Dendritic cell treated with granulocyte-macrophage colony-stimulating factor and Interleukin-4, amounts not matched to agents 40 ng/mL and 50 ng/mL, for 4 days (primary cell): Measurements from ENCODE around the gene KLHL28.

Experiments
- H3K27ac Mint-ChIP-seq: one replicate; pipeline ENCODE4 v1.8.0; 2022; ENCODE audit warnings: mild to moderate bottlenecking, mixed read lengths
- H3K27me3 Mint-ChIP-seq: one replicate; pipeline ENCODE4 v1.8.0; 2022; ENCODE audit warnings: mild to moderate bottlenecking, mixed read lengths
- H3K36me3 Mint-ChIP-seq: one replicate; pipeline ENCODE4 v1.8.0; 2022; ENCODE audit warnings: low read depth, mixed read lengths
- H3K4me1 Mint-ChIP-seq: one replicate; pipeline ENCODE4 v1.8.0; 2022; ENCODE audit warnings: low read depth, mixed read lengths
- H3K4me3 Mint-ChIP-seq: one replicate; pipeline ENCODE4 v1.8.0; 2022; ENCODE audit warnings: mild to moderate bottlenecking, moderate library complexity, mixed read lengths
- H3K9me3 Mint-ChIP-seq: one replicate; pipeline ENCODE4 v1.8.0; 2022; ENCODE audit warnings: mixed read lengths
- intact Hi-C: fragments of 100-400 bp; cut with micrococcal nuclease; formaldehyde crosslinking; loops from one replicate; pipeline ENCODE4 v1.15.0; 2022

Gene KLHL28

DNA sequence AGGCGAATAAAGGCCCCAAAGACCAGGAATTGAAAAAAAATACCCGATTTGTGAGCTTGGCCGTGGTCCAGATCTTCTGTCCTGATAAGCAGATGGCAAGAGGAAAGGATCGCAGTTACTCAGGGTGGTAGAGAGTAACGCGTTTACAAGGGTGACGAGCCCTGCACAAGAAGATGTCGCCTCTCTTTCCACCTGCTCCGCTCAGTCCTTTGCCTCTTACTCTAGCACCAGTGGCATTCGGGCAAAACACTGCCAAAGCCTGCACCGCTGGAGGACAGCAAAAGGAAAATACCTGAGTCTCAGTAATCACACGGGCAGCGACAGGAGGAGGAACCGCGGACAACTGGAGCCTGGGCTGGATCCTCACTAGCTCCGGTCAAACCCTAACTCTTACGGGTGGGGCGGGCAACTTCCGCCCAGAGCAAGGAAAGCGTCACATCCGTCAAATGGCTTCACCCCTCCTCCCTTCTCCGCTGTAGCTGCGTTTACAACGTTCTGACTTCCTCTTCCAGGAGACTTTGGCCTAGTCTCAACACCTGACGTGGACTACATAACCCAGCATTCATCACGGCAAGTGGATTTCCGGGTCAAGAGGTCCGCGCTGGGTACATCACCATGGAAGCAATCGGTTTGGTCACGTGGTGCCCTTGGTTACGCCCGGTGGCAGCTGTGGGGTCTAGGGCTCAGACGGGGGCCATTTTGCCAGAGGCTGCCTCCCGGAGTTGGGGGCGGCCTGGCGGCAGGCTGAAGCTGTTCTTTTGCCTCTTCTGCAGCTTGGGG, at the start of gene KLHL28, which contains the start of gene TOGARAM1:
KLHL28 (minus strand) TSS at position 394 of the 780 bp plus-strand sequence. CDS start 16,019 bp downstream, outside the sequence.
TOGARAM1 (plus strand) TSS at position 637 of the 780 bp plus-strand sequence. CDS start 232 bp downstream, outside the sequence.
- Mint-ChIP-seq H3K27ac (no peak within 1 kb of the TSS), H3K36me3 (no peaks in the 10 kb centered on the region), H3K4me3 (no peak within 1 kb of the TSS), H3K27me3 (no peaks in the 10 kb centered on the region), H3K4me1 (peaks cover 43% of the 10 kb centered on the region), H3K9me3 (no peaks in the 10 kb centered on the region)
- intact Hi-C loops: loop anchor here (1.0 to 2.0 kb wide), 4 partner anchors 64 to 292 kb away; partner anchors contain the start of genes FKBP3, MIS18BP1 and PRPF39

DNA sequence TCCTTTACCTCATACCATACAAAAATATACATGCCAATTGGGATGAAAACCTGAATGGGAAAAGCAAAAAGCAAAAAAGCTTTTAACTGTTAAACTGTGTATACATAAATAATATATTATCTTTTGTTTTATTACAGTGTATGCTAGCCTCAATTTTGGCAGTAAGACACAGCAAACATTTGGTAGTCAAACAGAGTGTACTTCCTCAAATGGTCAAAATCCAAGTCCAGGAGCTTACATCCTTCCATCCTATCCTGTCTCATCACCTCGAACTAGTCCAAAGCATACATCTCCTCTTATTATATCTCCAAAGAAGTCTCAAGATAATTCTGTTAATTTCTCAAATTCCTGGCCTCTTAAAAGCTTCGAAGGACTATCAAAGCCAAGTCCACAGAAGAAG, 42.2 kb upstream of the KLHL28 start:
- Mint-ChIP-seq H3K4me3 (no peak overlapping the region), H3K27me3 (no peaks in the 10 kb centered on the region), H3K4me1 (no peaks in the 10 kb centered on the region), H3K36me3 (peaks cover 34% of the 10 kb centered on the region), H3K9me3 (no peaks in the 10 kb centered on the region), H3K27ac (no peak overlapping the region)
- intact Hi-C loops: no loop called here

DNA sequence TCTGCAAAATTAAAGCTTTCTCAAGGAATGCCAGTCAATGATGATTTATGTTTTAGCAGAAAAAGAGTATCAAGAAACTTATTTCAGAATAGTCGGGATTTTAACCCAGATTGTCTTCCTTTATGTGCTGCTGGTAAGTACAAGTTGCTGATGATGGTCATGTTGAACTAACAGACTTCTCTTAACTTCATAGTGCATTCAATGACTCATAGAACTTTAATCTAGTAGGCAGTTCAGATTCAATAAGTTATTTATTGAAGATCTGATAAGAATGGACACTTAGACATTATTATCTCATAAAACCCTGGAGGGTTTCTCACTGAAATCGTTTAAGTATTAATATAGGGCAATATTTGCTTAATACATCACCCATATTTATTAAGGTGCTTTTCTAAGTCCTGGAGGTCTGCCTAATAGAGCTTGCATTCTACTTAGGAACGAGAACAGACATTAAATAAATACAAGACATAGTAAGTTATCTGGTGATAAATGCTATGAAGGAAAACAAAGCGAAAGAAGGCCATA, 34.1 kb upstream of the KLHL28 start:
- intact Hi-C loops: no loop called here
- Mint-ChIP-seq H3K9me3 (peaks cover 16% of the 10 kb centered on the region), H3K36me3 (peaks cover 33% of the 10 kb centered on the region), H3K4me3 (no peak overlapping the region), H3K4me1 (peaks cover 5% of the 10 kb centered on the region), H3K27me3 (no peaks in the 10 kb centered on the region), H3K27ac (peak overlapping the region; percentile 12)

- intact Hi-C loops: no loop called here
- H3K4me1 Mint-ChIP-seq: peaks cover 10% of the 10 kb centered on the region
- no peak overlapping the region for H3K27ac Mint-ChIP-seq
- no peaks in the 10 kb centered on the region for H3K27me3 Mint-ChIP-seq
- peaks cover 16% of the 10 kb centered on the region for H3K9me3 Mint-ChIP-seq
- H3K4me3 Mint-ChIP-seq: no peak overlapping the region
- peaks cover 27% of the 10 kb centered on the region for H3K36me3 Mint-ChIP-seq
Observed at GRCh38 chr14:44995196-44995595, 33.4 kb upstream of the KLHL28 start.

DNA sequence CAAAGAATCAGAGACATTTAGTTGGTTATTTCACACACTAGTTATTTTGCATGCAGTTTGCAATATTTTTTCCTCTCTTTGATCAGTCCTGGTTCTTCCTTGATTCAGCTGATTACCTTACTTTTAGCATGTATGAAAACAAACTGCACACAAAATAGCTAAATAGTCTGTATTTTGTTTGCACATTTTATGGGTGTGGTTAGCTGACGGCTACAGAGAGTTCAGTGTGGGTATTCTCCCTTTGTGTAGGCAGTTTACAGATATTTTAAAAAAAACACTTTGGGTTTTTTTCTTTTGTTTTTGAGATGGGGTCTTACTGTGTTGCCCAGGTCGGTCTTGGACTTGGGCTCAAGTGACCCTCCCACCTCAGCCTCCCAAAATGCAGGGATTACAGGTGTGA, 28.8 kb upstream of the KLHL28 start:
- Mint-ChIP-seq H3K36me3 (no peaks in the 10 kb centered on the region), H3K9me3 (no peaks in the 10 kb centered on the region), H3K4me1 (peaks cover 17% of the 10 kb centered on the region), H3K27me3 (no peaks in the 10 kb centered on the region), H3K4me3 (no peak overlapping the region), H3K27ac (peak overlapping the region; percentile 30)
- intact Hi-C loops: no loop called here

- no peak overlapping the region for H3K4me3 Mint-ChIP-seq
- intact Hi-C loops: no loop called here
Observed at GRCh38 chr14:44989497-44990440, 28.0 kb upstream of the KLHL28 start.

DNA sequence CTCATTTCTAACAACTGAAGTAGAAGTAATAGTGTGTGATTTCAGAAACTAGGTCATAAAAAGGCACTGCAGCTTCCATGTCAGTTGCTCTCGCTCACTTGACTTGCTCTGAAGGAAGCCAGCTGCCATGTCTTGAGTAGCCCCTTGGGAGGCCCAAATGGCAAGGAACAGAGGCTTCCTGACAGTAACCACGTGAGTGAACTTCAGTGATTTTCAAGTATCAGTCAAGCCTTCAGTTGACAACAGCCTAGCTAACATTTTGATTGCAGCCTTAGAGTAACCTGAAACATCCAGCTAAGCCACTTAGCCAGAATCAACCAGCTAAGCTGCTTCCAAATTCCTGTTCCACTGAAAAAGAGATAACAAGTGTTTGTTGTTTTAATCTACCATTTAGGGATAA, 26.9 kb upstream of the KLHL28 start:
- intact Hi-C loops: no loop called here
- Mint-ChIP-seq H3K9me3 (no peaks in the 10 kb centered on the region), H3K27ac (no peak overlapping the region), H3K36me3 (no peaks in the 10 kb centered on the region), H3K4me3 (no peak overlapping the region), H3K4me1 (peaks cover 17% of the 10 kb centered on the region), H3K27me3 (no peaks in the 10 kb centered on the region)

More at GRCh38 chr14:44989497-44990440, 28.0 kb upstream of the KLHL28 start:
- Mint-ChIP-seq H3K9me3 (no peaks in the 10 kb centered on the region), H3K27me3 (no peaks in the 10 kb centered on the region), H3K27ac (peak overlapping the region; percentile 72), H3K4me1 (peaks cover 17% of the 10 kb centered on the region), H3K36me3 (no peaks in the 10 kb centered on the region)

DNA sequence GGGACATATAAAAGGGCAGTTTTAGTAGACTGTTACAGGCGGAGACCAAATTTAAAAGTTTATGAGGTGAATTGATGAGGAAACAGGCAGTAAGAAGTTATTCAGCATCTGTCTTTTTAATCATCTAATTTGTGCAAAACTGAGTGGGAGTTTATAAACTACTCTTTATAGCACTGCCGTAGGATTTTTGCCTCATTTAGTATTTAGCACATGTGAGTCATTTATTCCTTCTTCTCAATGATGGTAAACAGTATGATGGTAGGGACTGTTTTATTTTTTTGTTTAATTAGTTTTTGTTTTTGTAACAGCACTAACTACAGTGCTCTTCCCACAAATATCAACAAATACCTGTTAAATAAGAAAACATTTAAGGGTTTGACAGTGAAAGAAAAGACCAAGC, 20.8 kb upstream of the KLHL28 start:
- no peaks in the 10 kb centered on the region for H3K36me3 Mint-ChIP-seq
- H3K27me3 Mint-ChIP-seq: no peaks in the 10 kb centered on the region
- no peak overlapping the region for H3K27ac Mint-ChIP-seq
- H3K4me1 Mint-ChIP-seq: peaks cover 10% of the 10 kb centered on the region
- no peaks in the 10 kb centered on the region for H3K9me3 Mint-ChIP-seq
- H3K4me3 Mint-ChIP-seq: no peak overlapping the region
- intact Hi-C loops: no loop called here

- no peaks in the 10 kb centered on the region for H3K27me3 Mint-ChIP-seq
- intact Hi-C loops: no loop called here
- peaks cover 10% of the 10 kb centered on the region for H3K4me1 Mint-ChIP-seq
- no peak overlapping the region for H3K4me3 Mint-ChIP-seq
- H3K27ac Mint-ChIP-seq: no peak overlapping the region
- no peaks in the 10 kb centered on the region for H3K36me3 Mint-ChIP-seq
- H3K9me3 Mint-ChIP-seq: no peaks in the 10 kb centered on the region
Observed at GRCh38 chr14:44981198-44981597, 19.5 kb upstream of the KLHL28 start.

DNA sequence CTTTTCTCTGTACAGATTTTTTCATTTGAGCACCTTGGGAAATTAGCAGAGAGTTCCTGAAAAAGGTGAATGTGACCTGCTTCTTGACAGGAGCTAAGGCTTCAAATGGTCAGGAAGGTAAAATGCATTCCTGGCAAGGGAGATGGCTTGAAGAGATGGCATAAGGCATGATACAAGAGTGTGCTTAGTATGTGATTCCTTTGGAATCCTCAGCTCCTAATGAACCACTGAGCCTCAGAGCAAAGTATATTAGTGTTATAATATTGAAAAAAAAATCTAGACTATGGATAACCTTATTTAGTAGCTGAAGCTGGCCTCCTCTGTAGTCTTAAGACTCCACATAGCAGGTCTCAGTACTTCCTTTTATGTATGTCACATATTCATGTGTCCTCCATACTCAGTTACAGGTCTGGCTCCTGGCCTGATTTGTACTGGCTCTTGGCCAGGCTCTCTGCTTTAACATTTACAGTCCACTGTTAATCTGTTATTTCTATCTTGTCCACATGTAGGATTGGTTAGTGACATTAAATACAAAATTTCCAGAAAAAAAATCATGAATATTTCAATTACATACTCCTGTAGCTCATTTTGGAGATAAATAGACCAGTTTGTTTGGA, 18.1 kb upstream of the KLHL28 start:
- Mint-ChIP-seq H3K4me1 (peaks cover 10% of the 10 kb centered on the region), H3K36me3 (no peaks in the 10 kb centered on the region), H3K27ac (no peak overlapping the region), H3K9me3 (no peaks in the 10 kb centered on the region), H3K27me3 (no peaks in the 10 kb centered on the region), H3K4me3 (no peak overlapping the region)
- intact Hi-C loops: no loop called here

DNA sequence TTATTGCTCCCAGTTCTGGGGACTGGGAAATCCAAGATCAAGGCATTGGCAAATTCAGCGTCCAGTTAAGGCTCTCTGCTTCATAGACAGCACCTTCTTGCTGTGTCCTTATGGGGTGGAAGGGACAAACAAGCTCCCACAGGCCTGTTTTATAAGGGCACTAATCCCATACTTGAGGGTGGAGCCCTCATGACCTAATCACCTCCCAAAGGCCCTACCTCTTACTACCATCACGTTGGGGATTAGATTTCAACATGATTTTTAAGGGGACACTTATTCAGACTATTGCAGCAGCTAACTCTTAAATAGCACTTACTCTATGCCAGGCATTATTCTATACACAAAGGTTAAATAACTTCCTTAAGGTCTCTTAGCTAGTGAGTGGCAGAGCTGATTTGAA, 17.5 kb upstream of the KLHL28 start:
- Mint-ChIP-seq H3K36me3 (no peaks in the 10 kb centered on the region), H3K27ac (no peak overlapping the region), H3K4me1 (peaks cover 11% of the 10 kb centered on the region), H3K4me3 (no peak overlapping the region), H3K9me3 (no peaks in the 10 kb centered on the region), H3K27me3 (no peaks in the 10 kb centered on the region)
- intact Hi-C loops: no loop called here

GRCh38 chr14:44971459-44971858, 9.7 kb upstream of the KLHL28 start:
- peak overlapping the region; percentile 52 for H3K27ac Mint-ChIP-seq
- no peaks in the 10 kb centered on the region for H3K27me3 Mint-ChIP-seq
- H3K4me1 Mint-ChIP-seq: peaks cover 67% of the 10 kb centered on the region
- intact Hi-C loops: no loop called here
- no peak overlapping the region for H3K4me3 Mint-ChIP-seq
- peaks cover 44% of the 10 kb centered on the region for H3K9me3 Mint-ChIP-seq
- peaks cover 44% of the 10 kb centered on the region for H3K36me3 Mint-ChIP-seq

- intact Hi-C loops: no loop called here
Observed at GRCh38 chr14:44970907-44971306, 9.2 kb upstream of the KLHL28 start.

More at GRCh38 chr14:44970907-44971306, 9.2 kb upstream of the KLHL28 start:
- Mint-ChIP-seq H3K36me3 (peaks cover 44% of the 10 kb centered on the region), H3K27ac (no peak overlapping the region), H3K9me3 (peaks cover 44% of the 10 kb centered on the region), H3K4me3 (no peak overlapping the region), H3K27me3 (no peaks in the 10 kb centered on the region), H3K4me1 (peaks cover 69% of the 10 kb centered on the region)
